Ishikawa (cell line): ENCODE results near the gene TRPM2.

ENCODE experiments used
- CEBPB ChIP-seq: IDR thresholded peaks from 2 replicates; pipeline ENCODE4 v1.6.1; 2012
- CREB1 ChIP-seq: IDR thresholded peaks from 2 replicates; pipeline ENCODE4 v1.6.1; 2012; ENCODE audit warnings: low read depth
- EGR1 ChIP-seq: IDR thresholded peaks from 2 replicates; pipeline ENCODE4 v1.6.1; 2012
- EP300 ChIP-seq: IDR thresholded peaks from 2 replicates; pipeline ENCODE4 v1.6.1; 2012; ENCODE audit warnings: borderline replicate concordance
- FOXM1 ChIP-seq: IDR thresholded peaks from 2 replicates; pipeline ENCODE4 v1.6.1; 2012; ENCODE audit warnings: low read depth, borderline replicate concordance
- NFIC ChIP-seq: IDR thresholded peaks from 2 replicates; pipeline ENCODE4 v1.6.1; 2012
- RAD21 ChIP-seq: IDR thresholded peaks from 2 replicates; pipeline ENCODE4 v1.6.1; 2012; ENCODE audit warnings: low read depth
- TAF1 ChIP-seq: IDR thresholded peaks from 2 replicates; pipeline ENCODE4 v1.6.1; 2012; ENCODE audit warnings: low read depth, mild to moderate bottlenecking
- TCF12 ChIP-seq: IDR thresholded peaks from 2 replicates; pipeline ENCODE4 v1.6.1; 2012; ENCODE audit warnings: low read depth
- TEAD4 ChIP-seq: IDR thresholded peaks from 2 replicates; pipeline ENCODE4 v1.6.1; 2012
- YY1 ChIP-seq: IDR thresholded peaks from 2 replicates; pipeline ENCODE4 v1.6.1; 2012; ENCODE audit warnings: low read depth
- ZBTB7A ChIP-seq: IDR thresholded peaks from 2 replicates; pipeline ENCODE4 v1.6.1; 2012; ENCODE audit warnings: low read depth
- TF ChIP-seq, protein P1 (sequence below): IDR thresholded peaks from 2 replicates; pipeline ENCODE4 v1.6.1; 2012; ENCODE audit warnings: low read depth, mild to moderate bottlenecking
- TF ChIP-seq, protein P2 (sequence below): IDR thresholded peaks from 2 replicates; pipeline ENCODE4 v1.6.1; 2012
- TF ChIP-seq, protein P3 (sequence below): IDR thresholded peaks from 2 replicates; pipeline ENCODE4 v1.6.1; 2012

Gene TRPM2

DNA sequence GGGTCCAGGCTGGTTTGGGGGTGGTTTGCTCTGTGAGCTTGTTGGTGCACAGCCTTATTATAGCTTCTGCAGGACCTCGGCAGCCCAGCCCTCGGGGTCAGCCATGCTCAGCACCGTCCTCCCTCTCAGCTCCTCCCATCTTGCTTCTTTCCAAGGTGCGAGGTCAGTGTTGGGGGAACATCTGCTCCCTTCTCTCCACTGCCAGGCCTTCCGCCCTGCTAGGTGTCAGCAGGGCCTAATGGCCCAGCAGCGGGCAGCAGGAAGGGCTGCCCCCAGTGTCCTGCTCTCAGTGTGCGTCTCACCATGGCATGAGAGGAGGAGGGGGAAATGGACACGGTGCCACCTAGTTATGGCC lies 65.4 kb downstream of the TRPM2 start:
- TF ChIP-seq NFIC (no peak), EP300 (no peak), CREB1 (no peak), EGR1 (no peak), TAF1 (no peak), TEAD4 (no peak), ZBTB7A (no peak), TCF12 (no peak), RAD21 (no peak), FOXM1 (no peak), YY1 (no peak), CEBPB (no peak)
- TF ChIP-seq, protein P1, sequence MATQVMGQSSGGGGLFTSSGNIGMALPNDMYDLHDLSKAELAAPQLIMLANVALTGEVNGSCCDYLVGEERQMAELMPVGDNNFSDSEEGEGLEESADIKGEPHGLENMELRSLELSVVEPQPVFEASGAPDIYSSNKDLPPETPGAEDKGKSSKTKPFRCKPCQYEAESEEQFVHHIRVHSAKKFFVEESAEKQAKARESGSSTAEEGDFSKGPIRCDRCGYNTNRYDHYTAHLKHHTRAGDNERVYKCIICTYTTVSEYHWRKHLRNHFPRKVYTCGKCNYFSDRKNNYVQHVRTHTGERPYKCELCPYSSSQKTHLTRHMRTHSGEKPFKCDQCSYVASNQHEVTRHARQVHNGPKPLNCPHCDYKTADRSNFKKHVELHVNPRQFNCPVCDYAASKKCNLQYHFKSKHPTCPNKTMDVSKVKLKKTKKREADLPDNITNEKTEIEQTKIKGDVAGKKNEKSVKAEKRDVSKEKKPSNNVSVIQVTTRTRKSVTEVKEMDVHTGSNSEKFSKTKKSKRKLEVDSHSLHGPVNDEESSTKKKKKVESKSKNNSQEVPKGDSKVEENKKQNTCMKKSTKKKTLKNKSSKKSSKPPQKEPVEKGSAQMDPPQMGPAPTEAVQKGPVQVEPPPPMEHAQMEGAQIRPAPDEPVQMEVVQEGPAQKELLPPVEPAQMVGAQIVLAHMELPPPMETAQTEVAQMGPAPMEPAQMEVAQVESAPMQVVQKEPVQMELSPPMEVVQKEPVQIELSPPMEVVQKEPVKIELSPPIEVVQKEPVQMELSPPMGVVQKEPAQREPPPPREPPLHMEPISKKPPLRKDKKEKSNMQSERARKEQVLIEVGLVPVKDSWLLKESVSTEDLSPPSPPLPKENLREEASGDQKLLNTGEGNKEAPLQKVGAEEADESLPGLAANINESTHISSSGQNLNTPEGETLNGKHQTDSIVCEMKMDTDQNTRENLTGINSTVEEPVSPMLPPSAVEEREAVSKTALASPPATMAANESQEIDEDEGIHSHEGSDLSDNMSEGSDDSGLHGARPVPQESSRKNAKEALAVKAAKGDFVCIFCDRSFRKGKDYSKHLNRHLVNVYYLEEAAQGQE = no peak
- TF ChIP-seq, protein P2, sequence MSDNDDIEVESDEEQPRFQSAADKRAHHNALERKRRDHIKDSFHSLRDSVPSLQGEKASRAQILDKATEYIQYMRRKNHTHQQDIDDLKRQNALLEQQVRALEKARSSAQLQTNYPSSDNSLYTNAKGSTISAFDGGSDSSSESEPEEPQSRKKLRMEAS = no peak
- TF ChIP-seq, protein P3, sequence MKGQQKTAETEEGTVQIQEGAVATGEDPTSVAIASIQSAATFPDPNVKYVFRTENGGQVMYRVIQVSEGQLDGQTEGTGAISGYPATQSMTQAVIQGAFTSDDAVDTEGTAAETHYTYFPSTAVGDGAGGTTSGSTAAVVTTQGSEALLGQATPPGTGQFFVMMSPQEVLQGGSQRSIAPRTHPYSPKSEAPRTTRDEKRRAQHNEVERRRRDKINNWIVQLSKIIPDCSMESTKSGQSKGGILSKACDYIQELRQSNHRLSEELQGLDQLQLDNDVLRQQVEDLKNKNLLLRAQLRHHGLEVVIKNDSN = no peak

DNA sequence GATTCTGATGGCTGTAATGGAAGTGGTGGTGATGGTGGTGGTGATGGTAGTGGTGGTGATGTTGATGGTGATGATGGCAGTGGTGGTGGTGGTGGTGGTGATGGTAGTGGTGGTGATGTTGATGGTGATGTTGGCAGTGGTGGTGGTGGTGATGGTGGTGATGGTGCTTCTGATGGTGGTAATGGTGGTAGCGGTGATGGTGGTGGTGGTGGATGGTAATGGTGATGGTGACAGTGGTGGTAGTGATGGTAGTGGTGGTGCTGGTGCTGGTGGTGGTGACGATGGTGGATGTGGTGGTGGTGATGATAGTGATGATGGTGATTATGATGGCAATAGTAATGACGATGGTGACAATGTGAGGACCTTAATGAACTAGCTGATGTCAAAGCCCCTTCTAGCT lies 66.3 kb downstream of the TRPM2 start:
- TF ChIP-seq EP300 = no peak

DNA sequence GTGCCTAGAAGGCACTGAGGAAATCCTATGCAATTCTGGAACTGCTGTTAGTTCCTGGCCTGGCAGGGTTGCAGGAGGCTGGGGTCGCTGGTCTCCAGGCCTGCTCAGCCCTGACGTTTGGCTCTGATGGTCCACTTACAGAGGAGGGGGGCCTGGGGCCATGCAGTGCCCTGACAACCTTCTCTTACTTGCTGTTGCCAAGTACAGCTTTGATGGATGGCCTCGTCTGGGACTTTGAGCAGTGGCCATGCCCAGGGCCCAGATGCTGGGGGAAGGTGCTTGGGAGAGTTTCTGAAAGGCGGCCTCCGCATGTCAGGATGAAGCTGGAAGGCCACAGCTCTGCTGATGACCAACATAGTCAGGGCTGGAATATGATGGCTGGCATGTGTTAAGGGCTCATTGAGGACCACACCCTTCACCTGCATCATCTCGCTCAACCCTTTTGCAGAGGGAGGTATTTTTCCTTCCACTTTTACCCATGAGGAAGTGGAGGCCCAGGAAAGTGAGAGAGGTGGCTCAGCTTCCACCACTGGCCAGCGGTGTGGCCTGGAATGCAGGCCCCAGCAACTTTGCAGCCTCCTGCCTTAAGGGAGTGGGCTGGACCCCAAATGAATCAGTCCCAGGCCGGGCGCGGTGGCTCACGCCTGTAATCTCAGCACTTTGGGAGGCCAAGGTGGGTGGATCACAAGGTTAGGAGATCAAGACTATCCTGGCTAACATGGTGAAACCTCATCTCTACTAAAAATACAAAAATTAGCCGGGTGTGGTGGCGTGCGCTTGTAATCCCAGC lies 67.2 kb downstream of the TRPM2 start:
- TF ChIP-seq TEAD4 (no peak), TAF1 (no peak), EP300 (no peak), RAD21 (no peak), NFIC (no peak), ZBTB7A (no peak), CREB1 (no peak), YY1 (no peak), FOXM1 (no peak), CEBPB (no peak)
- TF ChIP-seq, protein P2 = no peak
- TF ChIP-seq, protein P3 = no peak

DNA sequence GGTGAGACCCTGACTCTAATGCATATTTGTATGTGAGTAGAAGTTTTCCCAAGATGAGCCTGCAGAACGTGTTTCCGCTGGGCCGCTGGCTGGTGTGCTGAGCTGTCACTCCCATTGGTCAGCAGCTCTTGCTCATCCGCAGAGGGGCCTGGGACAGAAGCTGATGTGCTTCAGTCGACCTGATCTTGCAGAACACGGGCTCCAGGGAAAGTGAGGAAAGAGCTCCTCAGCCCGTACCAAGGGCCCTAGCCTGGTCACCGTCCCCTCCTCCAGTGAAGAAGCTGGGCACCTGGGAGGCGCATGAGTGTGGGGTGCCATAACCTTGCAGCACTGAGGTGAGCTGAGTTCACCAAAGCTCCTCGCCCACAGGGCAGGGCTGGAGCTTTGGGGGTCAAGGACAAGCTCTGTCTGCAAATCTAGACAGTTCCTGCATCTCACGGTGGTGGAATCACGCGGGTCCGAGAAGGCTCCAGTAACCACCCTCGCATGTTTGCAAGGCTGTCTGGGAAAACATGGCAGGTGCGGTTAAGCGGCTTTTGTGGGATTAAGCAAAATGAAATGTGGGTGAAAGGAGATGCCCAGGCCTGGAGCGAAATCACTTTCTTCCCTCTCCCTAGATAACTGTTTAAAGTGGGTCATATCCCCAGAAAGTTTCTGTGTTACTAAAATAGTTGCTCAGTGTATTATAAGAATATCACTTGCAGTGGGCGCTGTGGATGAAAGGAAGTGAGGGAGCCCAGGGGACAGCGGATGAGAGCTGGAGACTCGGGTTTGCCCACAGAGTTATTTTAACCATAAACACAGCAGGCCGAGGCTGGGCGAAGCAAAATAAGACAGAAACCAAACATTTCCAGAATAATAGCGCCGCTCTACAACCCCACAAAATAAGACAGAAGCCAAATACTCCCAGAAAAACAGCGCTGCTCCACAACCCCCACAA lies 68.8 kb downstream of the TRPM2 start:
- TF ChIP-seq RAD21 (no peak), CEBPB (no peak), FOXM1 (no peak), TCF12 (no peak), EGR1 (no peak), NFIC (no peak), ZBTB7A (no peak), EP300 (no peak), TEAD4 (no peak), TAF1 (no peak)
- TF ChIP-seq, protein P1 = no peak

DNA sequence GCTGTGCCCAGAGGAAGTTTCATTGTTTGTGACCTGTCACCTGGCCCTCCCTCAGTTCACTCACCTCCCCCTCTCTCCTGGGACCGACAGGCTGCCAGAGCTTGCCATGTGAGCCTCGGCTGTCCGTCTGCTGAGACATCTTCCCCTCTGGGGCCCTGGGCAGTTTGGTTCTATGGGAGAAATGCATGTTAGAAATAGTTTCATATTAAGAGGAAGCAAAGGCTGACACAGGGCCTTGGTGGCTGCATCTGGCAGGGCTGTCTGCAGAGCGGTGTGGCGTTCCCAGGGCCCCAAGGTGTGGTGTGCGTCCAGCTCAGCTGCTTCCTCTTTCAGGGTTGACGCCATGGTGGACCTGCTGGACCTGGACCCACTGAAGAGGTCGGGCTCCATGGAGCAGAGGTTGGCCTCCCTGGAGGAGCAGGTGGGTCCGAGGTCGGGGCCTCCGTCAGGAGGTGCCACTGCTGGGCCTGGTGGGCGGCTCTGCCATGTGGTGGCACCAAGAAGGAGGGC lies 69.9 kb downstream of the TRPM2 start:
- TF ChIP-seq EGR1 (no peak), TAF1 (no peak), ZBTB7A (no peak), TCF12 (no peak), TEAD4 (no peak), YY1 (no peak), FOXM1 (no peak), EP300 (no peak)
- TF ChIP-seq, protein P2 = no peak
